HL-60 (cell line): ENCODE data around the gene OGFOD3.
"Not testable (repeated sequence)": the region's sequence is repeated elsewhere in the genome, so short reads cannot be mapped to it uniquely, and the experiment has no call there.

Source experiments
- DNase-seq, 2 experiments: peaks; one replicate each; pipeline ENCODE4 v3.0.0-alpha.2; 2010 to 2020; ENCODE audit warnings: low read depth in 1 of 2, low spot score in 1 of 2
- H3K27ac ChIP-seq: fragments of 250-450 bp; sonication (Bioruptor Pico); replicated peaks from 2 replicates; pipeline ENCODE4 v1.5.1; 2020; ENCODE audit warnings: mild to moderate bottlenecking, moderate library complexity
- H3K27me3 ChIP-seq: fragments of 250-450 bp; sonication (Bioruptor Pico); 2 replicates; pipeline ENCODE4 v1.5.1; 2021; ENCODE audit warnings: mild to moderate bottlenecking, moderate library complexity; ENCODE audit not compliant: insufficient read depth, poor library complexity, severe bottlenecking
- H3K4me3 ChIP-seq: replicated peaks from 2 replicates; pipeline ENCODE4 v1.5.1; 2011; ENCODE audit warnings: mild to moderate bottlenecking, control low read depth, low read length; ENCODE audit not compliant: insufficient read depth
- CTCF ChIP-seq: IDR thresholded peaks from one replicate; pipeline ENCODE4 v1.5.1; 2011; ENCODE audit warnings: low read length, control low read depth, inconsistent platforms; ENCODE audit not compliant: insufficient read depth
- GABPA ChIP-seq: IDR thresholded peaks from 2 replicates; pipeline ENCODE4 v1.6.1; 2012; ENCODE audit warnings: low read depth
- POLR2AphosphoS5 ChIP-seq: IDR thresholded peaks from 2 replicates; pipeline ENCODE4 v1.6.1; 2012; ENCODE audit warnings: low read depth
- REST ChIP-seq: IDR thresholded peaks from 2 replicates; pipeline ENCODE4 v1.6.1; 2012; ENCODE audit warnings: low read depth; ENCODE audit not compliant: insufficient replicate concordance
- SPI1 ChIP-seq: IDR thresholded peaks from 2 replicates; pipeline ENCODE4 v1.6.1; 2012; ENCODE audit warnings: low read depth, mild to moderate bottlenecking, borderline replicate concordance

Gene OGFOD3

GRCh38 chr17:82463925-82464566 is 45.7 kb upstream of the OGFOD3 start:
- no peak for DNase-seq
- TF ChIP-seq POLR2AphosphoS5 = no peak
- TF ChIP-seq REST = no peak
- TF ChIP-seq SPI1 = no peak
- TF ChIP-seq GABPA = no peak
- TF ChIP-seq CTCF = no peak
- Histone ChIP-seq H3K27me3 (no peaks in the 10 kb centered on the region), H3K27ac (no peak overlapping the region), H3K4me3 (no peak overlapping the region)

GRCh38 chr17:82463391-82463790 is 45.0 kb upstream of the OGFOD3 start:
- no peak overlapping the region for H3K27ac ChIP-seq
- no peak overlapping the region for H3K4me3 ChIP-seq
- H3K27me3 ChIP-seq = no peaks in the 10 kb centered on the region
- TF ChIP-seq SPI1 = no peak
- no peak for DNase-seq

GRCh38 chr17:82461827-82462524 is 43.6 kb upstream of the OGFOD3 start:
- H3K27me3 ChIP-seq = no peaks in the 10 kb centered on the region
- TF ChIP-seq GABPA (no peak), POLR2AphosphoS5 (no peak), CTCF (no peak), SPI1 (no peak), REST (no peak)
- no peak for DNase-seq
- no peak overlapping the region for H3K4me3 ChIP-seq
- no peak overlapping the region for H3K27ac ChIP-seq

- not testable (repeated sequence) for DNase-seq, H3K4me3 ChIP-seq, H3K27me3 ChIP-seq, H3K27ac ChIP-seq
These were observed 41.5 kb upstream of the OGFOD3 start for GRCh38 chr17:82459936-82460335.
